ENCODE measurements around the gene RBM15B. TPM values are rescaled to one million over a fixed set of nuclear protein-coding genes. Genes with fewer than 3 reads are reported as not detected.
"Not testable (repeated sequence)": the region's sequence is repeated elsewhere in the genome, so short reads cannot be mapped to it uniquely, and the experiment has no call there.

The RBM15B gene
- total RNA-seq, 1 donor from 2014 or later: 36.1 TPM

DNA sequence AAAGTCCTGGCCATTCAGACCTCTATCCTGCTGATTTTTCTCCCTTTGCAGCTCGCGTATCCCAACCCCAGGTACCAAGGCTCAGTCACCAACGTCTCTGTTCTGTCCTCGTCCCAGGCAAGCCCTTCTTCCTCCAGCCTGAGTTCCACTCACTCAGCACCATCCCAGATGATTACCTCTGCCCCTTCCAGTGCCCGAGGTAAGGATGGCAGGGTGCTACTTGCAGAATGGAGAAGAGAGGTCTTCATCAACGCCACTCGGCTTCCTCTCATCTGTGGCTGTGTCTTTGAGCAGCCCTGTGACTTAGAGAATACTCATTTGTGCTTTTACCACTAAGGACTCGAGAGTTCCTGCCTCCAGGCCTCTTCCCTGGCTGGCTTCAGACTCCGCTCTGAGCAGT, 28.6 kb upstream of the RBM15B start:
- Mint-ChIP-seq H3K4me1 (ENCODE audit: low read depth) (no peaks in the 10 kb centered on the region), H3K4me3 (ENCODE audit: low read depth) (no peak overlapping the region), H3K36me3 (ENCODE audit: low read depth) (no peaks in the 10 kb centered on the region), H3K27me3 (ENCODE audit: low read depth) (peaks cover 9% of the 10 kb centered on the region), H3K9me3 (no peaks in the 10 kb centered on the region), H3K27ac (no peak overlapping the region)
- no peak for DNase-seq (ENCODE audit: low spot score)
- intact Hi-C loops (cut with micrococcal nuclease): no loop called here

DNA sequence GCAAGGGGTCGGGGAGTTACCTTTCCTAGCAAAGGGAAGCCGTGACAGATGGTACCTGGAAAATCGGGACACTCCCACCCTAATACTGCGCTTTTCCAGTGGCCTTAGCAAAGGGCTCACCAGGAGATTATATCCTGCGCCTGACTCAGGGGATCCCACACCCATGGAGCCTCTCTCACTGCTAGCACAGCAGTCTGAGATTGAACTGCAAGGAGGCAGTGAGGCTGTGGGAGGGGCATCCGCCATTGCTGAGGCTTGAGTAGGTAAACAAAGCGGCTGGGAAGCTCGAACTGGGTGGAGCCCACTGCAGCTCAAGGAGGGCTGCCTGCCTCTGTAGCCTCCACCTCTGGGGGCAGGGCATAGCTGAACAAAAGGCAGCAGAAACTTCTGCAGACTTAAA, 22.8 kb upstream of the RBM15B start:
- H3K9me3 Mint-ChIP-seq; intact Hi-C loops (cut with micrococcal nuclease); H3K36me3 Mint-ChIP-seq (ENCODE audit: low read depth); DNase-seq (ENCODE audit: low spot score); H3K4me1 Mint-ChIP-seq (ENCODE audit: low read depth); H3K4me3 Mint-ChIP-seq (ENCODE audit: low read depth); H3K27ac Mint-ChIP-seq; H3K27me3 Mint-ChIP-seq (ENCODE audit: low read depth): not testable (repeated sequence)

DNA sequence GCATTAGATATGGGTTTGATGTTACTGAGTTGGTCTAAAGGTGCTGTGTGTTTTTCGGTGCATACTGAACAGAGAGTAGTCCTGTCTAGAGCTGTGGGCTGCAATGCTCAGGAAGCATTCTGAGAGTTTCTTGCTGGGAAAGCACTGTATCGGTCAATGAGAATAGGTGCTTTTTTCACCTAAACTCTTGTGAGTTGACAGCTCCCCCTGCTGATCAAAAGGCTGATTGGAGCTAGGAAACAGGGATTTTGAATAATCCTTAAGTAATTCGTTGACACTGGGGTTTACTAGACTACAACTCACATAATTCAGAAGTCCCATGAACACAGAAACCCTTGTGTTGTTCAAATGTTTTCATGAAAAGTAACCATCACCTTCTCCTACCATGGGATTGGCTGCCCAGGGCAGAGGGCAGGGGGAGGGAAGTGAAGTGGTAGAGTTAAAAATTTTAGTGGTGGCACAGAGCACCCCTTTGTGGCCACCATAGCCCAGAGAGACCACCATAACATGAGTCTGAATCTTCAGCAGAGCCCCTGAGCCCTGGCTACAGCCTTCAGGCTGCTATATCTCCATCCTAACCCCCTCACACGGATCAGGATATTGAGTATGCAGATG, 19.0 kb upstream of the RBM15B start:
- Mint-ChIP-seq H3K4me1 (ENCODE audit: low read depth) (no peaks in the 10 kb centered on the region), H3K36me3 (ENCODE audit: low read depth) (no peaks in the 10 kb centered on the region), H3K27ac (no peak overlapping the region), H3K4me3 (ENCODE audit: low read depth) (no peak overlapping the region), H3K9me3 (no peaks in the 10 kb centered on the region), H3K27me3 (ENCODE audit: low read depth) (peaks cover 5% of the 10 kb centered on the region)
- DNase-seq (ENCODE audit: low spot score): no peak
- intact Hi-C loops (cut with micrococcal nuclease): loop anchor here (5.0 kb wide), 2 partner anchors 755 to 800 kb away; partner anchors contain the start of gene MAPKAPK3

DNA sequence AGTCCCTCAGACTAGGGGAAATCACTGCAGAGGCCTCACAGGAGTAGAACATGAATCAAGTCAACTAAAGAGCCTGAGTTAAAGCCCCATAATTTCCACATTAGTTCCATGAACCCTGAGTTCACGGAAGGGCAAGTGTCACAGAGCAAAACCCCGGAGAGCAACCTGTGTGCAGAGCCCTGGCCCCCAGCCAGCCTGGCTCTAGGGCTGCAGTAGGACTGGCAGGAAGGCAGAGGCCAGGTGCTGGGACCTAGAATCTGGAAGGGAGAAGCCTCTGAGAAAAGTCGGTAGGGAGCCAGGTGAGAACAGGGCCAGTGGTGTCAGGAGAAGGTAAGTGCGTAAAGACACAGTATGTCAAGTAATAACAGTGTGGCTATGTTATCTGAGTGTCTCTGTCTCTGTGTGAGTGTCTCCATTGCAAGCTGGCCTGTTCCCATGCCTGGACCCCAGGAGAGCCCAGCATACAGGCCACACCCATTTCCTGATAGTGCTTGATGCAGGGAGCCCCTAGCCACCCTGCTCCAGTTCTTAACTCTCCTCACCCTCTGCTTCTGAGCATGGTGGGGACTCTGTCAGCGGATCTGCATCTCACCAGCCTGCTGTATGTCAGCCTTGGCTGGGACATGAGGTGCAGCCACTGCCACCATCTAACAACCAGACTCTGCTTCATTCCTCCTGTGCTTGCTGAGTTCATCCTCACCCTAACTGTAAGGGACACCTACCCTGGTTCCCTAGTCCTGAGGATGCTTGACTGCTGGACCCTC, 17.2 kb upstream of the RBM15B start:
- no peaks in the 10 kb centered on the region for H3K36me3 Mint-ChIP-seq (ENCODE audit: low read depth)
- peaks cover 1% of the 10 kb centered on the region for H3K27me3 Mint-ChIP-seq (ENCODE audit: low read depth)
- no peak overlapping the region for H3K27ac Mint-ChIP-seq
- H3K9me3 Mint-ChIP-seq: no peaks in the 10 kb centered on the region
- no peaks in the 10 kb centered on the region for H3K4me1 Mint-ChIP-seq (ENCODE audit: low read depth)
- intact Hi-C loops (cut with micrococcal nuclease): loop anchor here (5.0 kb wide), 2 partner anchors 757 to 802 kb away; partner anchors contain the start of gene MAPKAPK3
- no peak for DNase-seq (ENCODE audit: low spot score)
- H3K4me3 Mint-ChIP-seq (ENCODE audit: low read depth): no peak overlapping the region

DNA sequence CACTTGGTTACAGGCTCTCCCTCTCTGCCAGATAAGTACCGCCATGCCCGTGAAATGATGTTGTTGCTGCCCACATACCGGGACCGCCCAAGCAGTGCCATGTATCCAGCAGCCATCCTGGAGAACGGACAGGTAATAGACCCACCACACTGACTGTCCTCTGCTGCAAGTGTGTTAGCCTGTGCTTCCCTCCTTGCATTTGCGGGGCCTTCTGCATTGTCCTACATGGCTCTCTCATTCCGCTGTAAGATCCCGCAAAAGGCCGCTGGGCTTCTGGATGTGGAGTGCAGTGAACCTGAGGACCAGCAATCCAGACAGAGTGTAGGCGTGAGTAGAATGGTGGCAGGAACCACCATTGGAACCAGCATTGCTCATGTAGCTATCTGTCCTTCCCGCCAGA, 16.6 kb upstream of the RBM15B start:
- no peak for DNase-seq (ENCODE audit: low spot score)
- Mint-ChIP-seq H3K9me3 (no peaks in the 10 kb centered on the region), H3K27ac (no peak overlapping the region), H3K4me1 (ENCODE audit: low read depth) (no peaks in the 10 kb centered on the region), H3K36me3 (ENCODE audit: low read depth) (no peaks in the 10 kb centered on the region), H3K27me3 (ENCODE audit: low read depth) (peaks cover under 1% of the 10 kb centered on the region), H3K4me3 (ENCODE audit: low read depth) (no peak overlapping the region)
- intact Hi-C loops (cut with micrococcal nuclease): loop anchor here (5.0 kb wide), 2 partner anchors 757 to 802 kb away; partner anchors contain the start of gene MAPKAPK3

DNA sequence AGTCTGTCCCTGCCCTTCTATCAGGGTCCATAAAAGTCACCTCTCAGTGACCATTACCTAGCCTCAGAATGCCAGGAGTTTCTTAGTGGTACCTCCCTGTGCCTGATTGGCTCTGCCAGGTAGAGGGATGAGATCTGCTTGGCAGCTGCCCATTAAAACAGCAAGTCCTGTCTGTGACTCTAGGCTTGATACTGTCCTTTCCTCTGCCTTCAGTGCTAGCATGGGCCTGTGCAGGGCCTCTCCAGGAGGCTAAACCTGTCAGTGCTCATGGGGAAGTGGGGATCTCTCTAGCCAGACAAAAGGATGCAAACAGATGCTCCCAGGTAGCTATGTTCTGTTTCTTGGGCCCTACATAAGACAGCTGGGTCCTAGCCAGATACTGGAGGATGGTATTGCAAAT, 15.9 kb upstream of the RBM15B start:
- Mint-ChIP-seq H3K4me3 (ENCODE audit: low read depth) (no peak overlapping the region), H3K36me3 (ENCODE audit: low read depth) (no peaks in the 10 kb centered on the region), H3K9me3 (no peaks in the 10 kb centered on the region), H3K27me3 (ENCODE audit: low read depth) (no peaks in the 10 kb centered on the region), H3K27ac (no peak overlapping the region), H3K4me1 (ENCODE audit: low read depth) (no peaks in the 10 kb centered on the region)
- intact Hi-C loops (cut with micrococcal nuclease): no loop called here
- no peak for DNase-seq (ENCODE audit: low spot score)

DNA sequence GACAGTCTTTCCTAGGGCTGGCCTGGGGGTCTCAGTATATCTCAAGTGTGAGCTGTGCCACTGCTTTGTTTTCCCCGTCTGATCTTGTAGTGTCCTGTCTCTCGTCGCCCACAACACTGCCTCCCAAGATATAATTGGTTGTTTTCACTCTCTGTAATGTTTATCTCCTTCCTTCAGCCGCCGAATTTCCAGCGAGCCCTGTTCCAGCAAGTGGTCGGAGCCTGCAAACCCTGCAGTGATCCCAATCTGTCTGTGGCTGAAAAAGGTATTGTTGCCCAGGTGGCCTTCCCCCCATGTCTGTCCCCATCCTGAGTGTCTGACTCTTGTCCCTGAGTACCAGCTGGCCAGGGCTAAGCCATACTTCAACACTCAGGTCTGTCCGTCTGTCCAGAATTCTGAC, 15.5 kb upstream of the RBM15B start:
- Mint-ChIP-seq H3K27me3 (ENCODE audit: low read depth) (no peaks in the 10 kb centered on the region), H3K27ac (no peak overlapping the region), H3K4me1 (ENCODE audit: low read depth) (no peaks in the 10 kb centered on the region), H3K9me3 (no peaks in the 10 kb centered on the region), H3K4me3 (ENCODE audit: low read depth) (no peak overlapping the region), H3K36me3 (ENCODE audit: low read depth) (no peaks in the 10 kb centered on the region)
- no peak for DNase-seq (ENCODE audit: low spot score)
- intact Hi-C loops (cut with micrococcal nuclease): no loop called here

DNA sequence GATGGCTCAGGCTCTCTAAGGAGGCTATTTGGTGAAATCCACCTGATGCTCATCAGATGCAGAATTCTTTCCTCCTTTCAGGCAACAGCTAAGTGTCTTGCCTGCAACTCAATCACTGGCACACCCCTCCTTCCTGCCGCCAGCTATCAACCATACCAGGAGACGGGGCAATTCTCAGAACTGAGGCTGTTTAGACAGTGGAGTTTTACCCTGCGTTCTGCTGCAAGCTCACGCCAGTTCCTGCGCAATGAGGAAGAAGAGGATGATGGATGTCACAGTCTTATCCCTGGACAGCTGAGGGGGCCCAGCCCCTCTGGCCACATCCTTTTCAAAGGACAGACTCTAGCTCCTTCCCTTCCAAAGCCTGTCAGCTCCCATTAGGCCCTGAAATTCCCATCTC, 13.0 kb upstream of the RBM15B start:
- H3K4me3 Mint-ChIP-seq (ENCODE audit: low read depth): no peak overlapping the region
- no peaks in the 10 kb centered on the region for H3K36me3 Mint-ChIP-seq (ENCODE audit: low read depth)
- no peaks in the 10 kb centered on the region for H3K27me3 Mint-ChIP-seq (ENCODE audit: low read depth)
- no peak for DNase-seq (ENCODE audit: low spot score)
- no peaks in the 10 kb centered on the region for H3K9me3 Mint-ChIP-seq
- H3K27ac Mint-ChIP-seq: no peak overlapping the region
- no peaks in the 10 kb centered on the region for H3K4me1 Mint-ChIP-seq (ENCODE audit: low read depth)
- intact Hi-C loops (cut with micrococcal nuclease): no loop called here

DNA sequence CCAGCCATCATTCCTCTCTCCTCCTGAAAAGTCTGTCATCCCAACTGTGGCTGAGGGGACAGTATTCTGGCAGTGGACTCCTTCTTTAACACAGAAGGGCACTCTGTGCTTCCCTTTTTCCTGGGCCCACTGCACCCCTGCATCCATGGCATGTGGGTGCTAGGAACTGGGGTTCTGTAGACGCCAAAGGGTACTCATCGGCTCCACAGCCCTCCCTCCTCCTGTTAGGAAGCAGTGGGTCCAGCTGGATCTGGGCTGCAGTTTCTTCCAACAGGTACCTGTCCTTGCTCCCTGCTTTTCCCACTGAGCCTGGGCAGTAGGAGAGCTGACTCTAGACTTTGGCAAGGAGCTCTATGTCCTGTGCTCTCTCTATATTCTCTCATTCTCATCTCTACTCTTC, 12.4 kb upstream of the RBM15B start:
- DNase-seq (ENCODE audit: low spot score): no peak
- Mint-ChIP-seq H3K36me3 (ENCODE audit: low read depth) (peaks cover 4% of the 10 kb centered on the region), H3K4me1 (ENCODE audit: low read depth) (peaks cover 4% of the 10 kb centered on the region), H3K4me3 (ENCODE audit: low read depth) (no peak overlapping the region), H3K27me3 (ENCODE audit: low read depth) (no peaks in the 10 kb centered on the region), H3K27ac (no peak overlapping the region), H3K9me3 (no peaks in the 10 kb centered on the region)
- intact Hi-C loops (cut with micrococcal nuclease): no loop called here

DNA sequence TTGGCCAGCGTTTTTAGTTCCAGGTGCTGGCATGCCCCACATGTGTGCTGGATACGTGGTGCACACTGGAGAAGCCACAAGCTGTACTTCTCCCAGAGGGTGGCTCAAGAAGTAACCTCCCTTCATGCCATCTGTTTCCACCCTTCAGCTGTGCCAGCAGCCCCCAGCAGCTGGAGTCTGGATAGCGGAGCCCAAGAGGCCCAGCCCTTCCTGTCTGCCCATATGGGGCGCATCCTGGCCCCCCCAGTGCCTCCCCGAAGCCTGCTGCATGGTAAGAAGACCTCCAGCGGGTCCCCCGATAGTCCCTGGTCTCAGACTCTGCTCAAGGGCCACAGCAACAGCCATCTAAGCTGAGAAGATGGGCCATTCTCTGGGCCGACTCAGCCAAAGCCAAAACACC, 11.8 kb upstream of the RBM15B start:
- H3K27ac Mint-ChIP-seq: no peak overlapping the region
- DNase-seq (ENCODE audit: low spot score): no peak
- H3K4me1 Mint-ChIP-seq (ENCODE audit: low read depth): peaks cover 7% of the 10 kb centered on the region

DNA sequence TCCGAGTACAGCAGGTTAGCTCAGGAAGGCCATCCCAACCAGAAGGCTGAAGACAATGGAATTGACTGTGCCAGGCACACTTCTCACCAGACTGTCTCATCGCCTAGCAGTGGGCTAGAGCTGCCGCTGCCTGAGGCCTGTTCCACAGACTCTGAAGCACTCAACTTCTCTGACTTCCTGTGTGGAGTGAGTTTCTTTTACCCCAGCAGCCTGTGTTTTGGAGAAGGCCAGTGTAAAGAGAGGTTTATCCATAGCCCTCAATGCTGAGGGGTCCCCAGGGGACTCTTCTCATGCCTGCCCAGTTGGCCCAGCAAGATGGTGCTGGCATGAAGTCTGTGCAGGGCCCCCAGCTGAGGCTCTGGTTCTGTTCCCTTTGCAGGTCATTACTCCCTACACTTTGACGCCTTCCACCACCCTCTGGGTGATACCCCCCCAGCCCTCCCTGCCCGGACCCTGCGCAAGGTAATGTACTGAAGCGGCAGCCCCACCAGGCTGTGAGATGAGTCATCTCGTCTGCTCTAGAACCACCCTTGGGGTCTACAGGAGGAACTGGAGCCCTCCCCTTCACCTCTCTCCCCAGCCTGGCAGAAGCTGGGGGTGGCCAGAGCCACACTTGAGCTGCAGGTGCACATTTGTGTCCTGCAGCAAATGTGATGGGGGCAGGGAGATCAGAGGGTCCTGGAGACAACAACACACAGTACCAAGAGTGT, 11.2 kb upstream of the RBM15B start:
- Mint-ChIP-seq H3K36me3 (ENCODE audit: low read depth) (peaks cover 14% of the 10 kb centered on the region), H3K4me1 (ENCODE audit: low read depth) (peaks cover 7% of the 10 kb centered on the region), H3K4me3 (ENCODE audit: low read depth) (no peak overlapping the region), H3K9me3 (no peaks in the 10 kb centered on the region), H3K27me3 (ENCODE audit: low read depth) (no peaks in the 10 kb centered on the region), H3K27ac (no peak overlapping the region)
- no peak for DNase-seq (ENCODE audit: low spot score)
- intact Hi-C loops (cut with micrococcal nuclease): loop anchor here (10.0 kb wide), 1 partner anchor 1025 kb away; the partner anchor contains the start of genes CYB561D2, NPRL2 and TMEM115

More for the DNA sequence above, 11.8 kb upstream of the RBM15B start:
- intact Hi-C loops (cut with micrococcal nuclease): no loop called here
- Mint-ChIP-seq H3K9me3 (no peaks in the 10 kb centered on the region), H3K36me3 (ENCODE audit: low read depth) (peaks cover 9% of the 10 kb centered on the region), H3K4me3 (ENCODE audit: low read depth) (no peak overlapping the region), H3K27me3 (ENCODE audit: low read depth) (no peaks in the 10 kb centered on the region)

DNA sequence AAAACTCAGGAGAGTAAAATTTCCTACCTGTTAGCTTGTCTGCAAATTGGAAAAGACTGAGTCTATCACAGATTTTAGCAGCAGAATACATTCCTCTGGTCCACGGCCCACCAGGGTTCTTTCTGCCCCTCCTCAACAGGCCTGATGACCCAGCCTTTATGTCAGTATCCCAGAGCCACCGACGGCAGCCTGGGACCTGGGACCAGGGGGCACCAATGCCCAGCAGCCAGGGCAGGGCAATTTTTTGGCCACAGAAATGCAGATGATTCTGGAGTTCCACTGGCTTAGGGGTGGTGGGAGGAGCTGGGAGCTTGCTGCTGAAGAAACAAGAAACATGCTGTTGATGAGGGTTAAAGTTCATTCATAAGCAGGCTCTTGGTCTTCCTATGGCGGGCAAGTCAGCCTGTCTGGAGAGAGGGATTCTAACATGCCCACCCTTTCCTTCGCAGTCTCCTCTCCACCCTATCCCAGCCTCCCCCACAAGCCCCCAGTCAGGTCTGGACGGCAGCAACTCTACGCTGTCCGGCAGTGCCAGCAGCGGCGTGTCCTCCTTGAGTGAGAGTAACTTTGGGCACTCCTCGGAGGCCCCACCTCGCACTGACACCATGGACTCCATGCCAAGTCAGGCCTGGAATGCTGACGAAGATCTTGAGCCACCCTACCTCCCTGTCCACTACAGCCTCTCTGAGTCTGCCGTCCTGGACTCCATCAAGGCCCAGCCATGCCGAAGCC, 10.3 kb upstream of the RBM15B start:
- intact Hi-C loops (cut with micrococcal nuclease): loop anchor here (10.0 kb wide), 1 partner anchor 1026 kb away; the partner anchor contains the start of genes CYB561D2, NPRL2 and TMEM115
- H3K27me3 Mint-ChIP-seq (ENCODE audit: low read depth): no peaks in the 10 kb centered on the region
- H3K4me3 Mint-ChIP-seq (ENCODE audit: low read depth): no peak overlapping the region
- no peak overlapping the region for H3K27ac Mint-ChIP-seq
- DNase-seq (ENCODE audit: low spot score): no peak
- H3K4me1 Mint-ChIP-seq (ENCODE audit: low read depth): peaks cover 9% of the 10 kb centered on the region
- H3K9me3 Mint-ChIP-seq: no peaks in the 10 kb centered on the region
- H3K36me3 Mint-ChIP-seq (ENCODE audit: low read depth): peaks cover 21% of the 10 kb centered on the region

All from activated T-helper 2 cell treated with anti-CD3 and anti-CD28 coated beads, Interferon-gamma antibody, Interleukin-2, Interleukin-4, amounts not matched to agents 10 μg/mL and 5 μg/mL and 100 μg/mL, durations not matched to agents 14 hours and 24 hours and 36 hours (primary cell).